Peyer's patch (tissue), 4 donors: ENCODE measurements around the gene NCAPG2.

Experiments
- POLR2A ChIP-seq, 2 donors: fragments of 450-650 bp; IDR thresholded peaks; one replicate each; pipeline ENCODE4 v1.5.1; 2017; ENCODE audit warnings: antibody characterized with exemption in 2 of 2, mild to moderate bottlenecking in 2 of 2, moderate library complexity in 2 of 2
- TF ChIP-seq, protein P1 (sequence below), 6 experiments: fragments of 450-650 bp in 4 of 6; fragments of 200-600 bp in 2 of 6; sonication (generic) in 1 of 6; IDR thresholded peaks; one replicate each; pipeline ENCODE4 v1.5.1; 2017 to 2019; ENCODE audit warnings: antibody characterized with exemption in 6 of 6, mild to moderate bottlenecking in 3 of 6, moderate library complexity in 1 of 6

DNA sequence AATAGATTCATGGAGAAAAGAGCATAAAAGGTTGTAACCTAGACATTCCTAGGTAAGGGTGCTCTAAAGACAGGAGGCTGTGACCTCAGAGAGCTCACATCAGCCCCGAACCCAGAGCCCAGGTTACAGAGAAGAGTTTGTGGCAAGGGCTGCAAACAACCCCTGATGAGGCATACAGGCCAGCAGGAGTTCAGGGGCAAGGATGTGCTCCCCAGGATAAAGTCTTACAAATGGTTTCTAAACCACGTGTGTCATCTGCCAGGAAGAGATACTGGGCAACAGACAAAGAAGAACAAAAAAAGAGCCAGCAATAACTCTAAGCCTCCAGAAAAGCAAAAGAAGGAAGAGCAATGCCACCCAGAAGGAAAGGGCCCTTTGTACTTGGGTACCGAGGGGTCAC lies 27.7 kb downstream of the NCAPG2 start:
- no peak for TF ChIP-seq POLR2A (IDR thresholded peaks at IDR 0.05)
- TF ChIP-seq, protein P1, sequence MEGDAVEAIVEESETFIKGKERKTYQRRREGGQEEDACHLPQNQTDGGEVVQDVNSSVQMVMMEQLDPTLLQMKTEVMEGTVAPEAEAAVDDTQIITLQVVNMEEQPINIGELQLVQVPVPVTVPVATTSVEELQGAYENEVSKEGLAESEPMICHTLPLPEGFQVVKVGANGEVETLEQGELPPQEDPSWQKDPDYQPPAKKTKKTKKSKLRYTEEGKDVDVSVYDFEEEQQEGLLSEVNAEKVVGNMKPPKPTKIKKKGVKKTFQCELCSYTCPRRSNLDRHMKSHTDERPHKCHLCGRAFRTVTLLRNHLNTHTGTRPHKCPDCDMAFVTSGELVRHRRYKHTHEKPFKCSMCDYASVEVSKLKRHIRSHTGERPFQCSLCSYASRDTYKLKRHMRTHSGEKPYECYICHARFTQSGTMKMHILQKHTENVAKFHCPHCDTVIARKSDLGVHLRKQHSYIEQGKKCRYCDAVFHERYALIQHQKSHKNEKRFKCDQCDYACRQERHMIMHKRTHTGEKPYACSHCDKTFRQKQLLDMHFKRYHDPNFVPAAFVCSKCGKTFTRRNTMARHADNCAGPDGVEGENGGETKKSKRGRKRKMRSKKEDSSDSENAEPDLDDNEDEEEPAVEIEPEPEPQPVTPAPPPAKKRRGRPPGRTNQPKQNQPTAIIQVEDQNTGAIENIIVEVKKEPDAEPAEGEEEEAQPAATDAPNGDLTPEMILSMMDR (IDR thresholded peaks at IDR 0.05), result no peak
